ENCODE data around the gene EIF2S2.

EIF2S2 gene

GRCh38 chr20:34115232-34115631 is 3.2 kb upstream of the EIF2S2 start:
- no peak for DNase-seq

DNA sequence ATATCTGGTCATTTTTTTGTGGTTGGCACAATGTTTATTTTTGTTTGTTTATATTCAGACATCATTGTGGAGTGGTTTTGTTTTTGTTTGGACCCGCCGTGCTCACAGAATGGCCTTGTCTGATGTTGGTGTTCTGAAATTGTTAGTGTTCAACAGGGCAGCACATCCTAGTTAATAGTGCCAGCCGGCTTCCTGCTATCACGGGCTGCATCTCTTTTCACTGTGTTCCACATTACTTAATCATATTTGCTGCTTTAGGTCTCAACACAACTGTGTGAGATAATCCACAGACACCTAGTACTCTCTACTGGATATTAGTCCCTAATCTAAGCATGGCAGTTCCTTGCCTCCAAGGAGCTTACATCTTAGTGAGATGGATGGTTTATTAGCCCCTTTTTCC is 2.8 kb upstream of the EIF2S2 start:
- DNase-seq, result no peak

GRCh38 chr20:34112600-34113101 is 608 bp upstream of the EIF2S2 start:
- peak; percentile 17 for DNase-seq

DNA sequence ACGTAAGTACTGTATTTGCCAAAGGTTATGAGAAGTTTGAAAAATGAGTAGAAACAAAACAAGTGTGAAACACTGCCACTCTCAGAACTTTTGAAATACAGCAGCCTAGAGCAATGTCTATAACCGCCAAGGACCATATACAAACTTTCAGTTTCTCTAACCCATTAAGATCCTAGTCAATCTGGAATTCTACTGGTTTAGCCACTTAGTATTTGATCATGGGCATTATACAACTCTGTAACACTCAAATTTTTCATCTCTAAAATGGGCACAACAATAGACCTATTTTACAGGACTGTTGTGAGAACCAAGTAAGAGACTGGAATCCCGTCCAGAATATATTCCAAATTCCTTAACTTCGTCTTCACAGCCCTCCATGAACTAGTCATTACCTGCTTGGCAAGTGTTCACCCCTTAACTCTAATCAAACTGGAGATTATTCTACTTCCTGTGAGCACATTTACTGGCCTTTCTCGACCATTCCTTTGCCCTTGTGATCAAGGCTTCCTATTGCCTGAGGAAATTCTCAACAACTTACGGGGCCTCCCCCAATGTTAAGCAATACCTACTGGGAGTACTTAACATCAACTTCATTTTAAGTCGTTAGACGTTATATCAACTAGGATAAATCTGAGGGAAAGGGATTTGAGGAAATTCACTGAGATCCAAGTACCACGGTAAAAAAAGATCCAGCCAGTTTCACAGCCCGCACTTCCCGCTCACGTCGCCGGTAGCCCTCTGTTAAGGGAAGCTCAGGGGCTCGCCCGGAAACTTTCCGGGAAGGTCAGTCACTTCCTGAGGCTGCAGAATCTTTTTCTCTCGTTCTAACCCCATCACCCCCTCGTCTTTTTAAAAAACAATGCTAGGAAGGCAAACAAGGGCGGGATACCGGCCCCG is 1.1 kb downstream of the EIF2S2 start:
- DNase-seq, result peak; percentile 40

DNA sequence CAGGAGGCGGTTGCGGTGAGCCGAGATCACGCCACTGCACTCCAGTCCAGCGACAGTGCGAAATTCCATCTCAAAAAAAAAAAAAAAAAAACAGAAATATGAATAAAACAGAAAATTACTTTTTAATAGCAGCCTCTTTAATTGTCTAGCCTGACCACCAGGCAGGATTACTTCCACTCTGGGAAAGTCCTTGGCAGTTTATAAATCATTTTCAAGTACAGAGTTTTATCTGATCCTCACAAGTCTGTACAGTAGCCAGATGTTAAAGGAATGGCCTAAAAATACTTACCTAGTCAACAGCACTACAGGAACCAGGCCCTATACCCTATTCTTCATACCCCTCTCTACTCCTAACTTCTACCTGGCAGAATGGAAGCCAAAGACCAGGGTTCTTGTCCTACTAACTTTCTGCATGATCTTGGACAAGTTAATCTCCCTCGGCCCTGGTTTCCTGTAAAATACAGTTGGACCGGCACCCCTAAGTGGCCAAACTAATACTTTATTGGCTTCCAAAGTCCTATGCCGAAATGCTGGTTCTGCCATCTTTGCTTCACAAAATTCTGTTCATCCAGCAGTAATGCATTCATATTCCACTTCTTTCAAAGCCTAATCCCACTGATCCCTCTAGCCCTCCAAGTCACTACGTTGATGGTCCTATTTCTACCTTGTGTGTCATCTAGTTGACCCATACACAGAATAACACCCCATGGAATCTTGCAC is 1.9 kb downstream of the EIF2S2 start:
- DNase-seq, result no peak

DNA sequence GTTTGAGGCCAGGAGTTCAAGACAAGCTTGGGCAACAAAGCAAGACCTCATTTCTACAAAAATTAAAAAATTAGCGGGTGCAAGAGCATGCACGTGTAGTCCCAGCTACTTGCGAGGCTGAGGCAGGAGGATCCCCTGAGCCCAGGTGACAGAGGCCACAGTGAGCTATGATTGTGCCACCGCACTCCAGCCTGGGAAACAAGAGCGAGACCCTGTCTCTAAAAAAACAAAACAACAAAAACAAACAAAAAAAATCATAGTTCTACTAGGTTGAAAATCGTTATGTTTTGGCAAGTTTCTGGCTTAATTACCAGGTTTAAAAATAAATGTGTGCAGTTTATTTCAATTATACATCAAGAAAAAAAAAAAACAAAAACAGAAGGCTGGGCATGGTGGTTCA is 2.6 kb downstream of the EIF2S2 start:
- DNase-seq, result no peak

DNA sequence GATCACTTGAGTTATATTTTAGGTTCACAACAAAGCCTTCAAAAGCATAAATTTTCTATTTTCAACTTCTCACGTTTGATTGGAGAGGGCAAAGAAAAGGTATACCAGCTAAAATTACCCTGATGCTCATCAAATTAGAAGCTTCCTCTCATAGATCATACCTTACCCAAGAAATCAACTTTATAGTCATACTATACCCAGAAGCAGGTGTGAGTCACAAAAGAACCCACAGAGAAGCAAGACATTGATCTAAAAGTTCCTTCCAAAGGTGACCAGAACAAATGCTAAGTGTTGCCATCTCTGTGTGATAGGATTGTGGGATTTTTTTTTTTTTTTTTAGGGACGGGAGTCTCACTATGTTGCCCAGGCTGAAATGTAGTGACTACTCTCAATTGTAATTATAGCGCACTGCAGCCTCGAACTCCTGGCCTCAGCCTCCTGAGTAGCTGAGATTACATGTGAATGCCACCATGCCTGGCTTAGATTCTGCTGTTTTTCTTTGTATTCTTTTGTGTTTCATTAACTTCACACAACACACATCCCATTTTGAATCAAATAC is 3.3 kb downstream of the EIF2S2 start:
- DNase-seq, result no peak

DNA sequence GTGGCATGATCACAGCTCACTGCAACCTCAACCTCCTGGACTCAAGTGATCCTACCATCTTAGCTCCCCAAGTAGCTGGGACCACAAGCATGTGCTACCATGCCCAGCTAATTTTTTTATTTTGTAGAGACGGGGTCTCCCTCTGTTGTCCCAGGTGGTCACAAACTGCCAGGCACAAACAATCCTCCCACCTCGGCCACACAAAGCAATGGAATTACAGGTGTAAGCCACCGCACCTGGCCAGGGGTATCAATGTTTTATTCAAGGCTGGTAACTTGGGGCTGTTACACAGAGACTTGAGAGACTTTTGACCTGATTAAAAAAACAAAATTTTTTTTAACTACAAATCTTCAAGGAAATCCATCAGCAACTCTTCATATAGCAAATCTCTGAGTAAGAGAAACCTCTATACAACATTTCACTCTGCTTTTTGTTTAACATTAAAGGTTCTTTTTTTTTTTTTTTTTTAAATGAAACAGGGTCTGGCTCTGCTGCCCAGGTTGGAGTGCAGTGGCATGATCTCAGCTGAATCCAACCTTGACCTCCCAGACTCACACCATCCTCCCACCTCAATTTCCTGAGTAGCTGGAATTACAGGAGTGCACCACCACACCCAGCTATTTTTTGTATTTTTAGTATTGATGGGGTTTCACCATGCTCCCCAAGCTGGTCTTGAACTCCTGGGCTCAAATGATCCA is 5.9 kb downstream of the EIF2S2 start:
- no peak for DNase-seq

GRCh38 chr20:34104059-34104458 is 8.0 kb downstream of the EIF2S2 start:
- DNase-seq, result no peak

DNA sequence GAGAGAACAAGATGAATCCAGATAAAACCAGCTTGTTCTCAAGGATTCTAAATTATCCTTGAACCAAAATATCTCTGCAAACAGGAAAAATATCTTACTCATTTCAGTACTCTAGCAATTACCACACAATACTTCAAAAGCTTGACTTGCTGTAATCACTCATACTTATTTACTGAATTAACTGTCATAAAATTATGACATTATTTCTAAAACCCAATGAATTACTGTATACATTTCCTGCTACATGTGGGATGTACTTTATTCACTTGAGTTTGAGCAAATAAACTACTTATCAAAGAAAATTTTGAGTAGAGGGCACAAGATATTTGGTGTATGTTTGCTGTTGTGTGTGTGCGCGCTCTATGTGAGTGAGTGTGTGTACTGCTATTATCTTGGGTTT is 9.7 kb downstream of the EIF2S2 start:
- no peak for DNase-seq

GRCh38 chr20:34100576-34100975 is 11.5 kb downstream of the EIF2S2 start:
- DNase-seq, result no peak

DNA sequence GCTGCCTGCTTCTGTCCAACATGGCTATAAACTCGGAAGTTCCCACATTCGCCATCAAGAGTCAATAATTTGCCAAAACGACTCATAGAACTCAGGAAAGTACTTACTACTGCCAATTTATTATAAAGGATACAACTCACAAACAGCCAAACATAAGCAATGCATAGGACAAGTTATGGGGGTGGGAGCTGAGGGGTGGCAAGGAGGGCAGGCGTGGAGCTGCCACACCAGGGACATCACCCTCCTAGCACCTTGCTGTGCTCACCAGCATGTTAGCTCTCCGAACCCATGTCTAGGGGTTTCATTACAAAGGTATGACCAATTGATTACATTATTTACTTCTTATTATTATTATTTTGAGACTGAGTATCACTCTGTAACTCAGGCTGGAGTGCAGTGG is 12.4 kb downstream of the EIF2S2 start:
- DNase-seq, result no peak

DNA sequence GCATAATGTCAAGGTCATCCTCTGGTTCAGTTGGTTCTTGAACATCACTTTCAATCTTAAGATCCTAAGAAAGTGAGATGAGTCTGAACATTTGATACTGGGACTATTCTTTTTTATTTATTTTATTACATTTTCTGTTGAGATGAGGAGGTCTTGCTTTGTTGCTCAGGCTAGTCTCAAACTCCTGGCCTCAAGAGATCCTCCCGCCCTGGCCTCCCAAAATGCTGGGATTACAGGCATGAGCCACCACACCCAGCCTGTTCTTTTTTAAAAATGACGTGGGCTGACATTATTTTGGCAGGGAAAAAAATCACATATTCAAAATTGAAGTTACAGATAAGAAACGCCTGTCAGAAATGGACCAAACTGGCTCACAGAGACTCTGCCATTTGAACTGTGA is 13.5 kb downstream of the EIF2S2 start:
- no peak for DNase-seq

DNA sequence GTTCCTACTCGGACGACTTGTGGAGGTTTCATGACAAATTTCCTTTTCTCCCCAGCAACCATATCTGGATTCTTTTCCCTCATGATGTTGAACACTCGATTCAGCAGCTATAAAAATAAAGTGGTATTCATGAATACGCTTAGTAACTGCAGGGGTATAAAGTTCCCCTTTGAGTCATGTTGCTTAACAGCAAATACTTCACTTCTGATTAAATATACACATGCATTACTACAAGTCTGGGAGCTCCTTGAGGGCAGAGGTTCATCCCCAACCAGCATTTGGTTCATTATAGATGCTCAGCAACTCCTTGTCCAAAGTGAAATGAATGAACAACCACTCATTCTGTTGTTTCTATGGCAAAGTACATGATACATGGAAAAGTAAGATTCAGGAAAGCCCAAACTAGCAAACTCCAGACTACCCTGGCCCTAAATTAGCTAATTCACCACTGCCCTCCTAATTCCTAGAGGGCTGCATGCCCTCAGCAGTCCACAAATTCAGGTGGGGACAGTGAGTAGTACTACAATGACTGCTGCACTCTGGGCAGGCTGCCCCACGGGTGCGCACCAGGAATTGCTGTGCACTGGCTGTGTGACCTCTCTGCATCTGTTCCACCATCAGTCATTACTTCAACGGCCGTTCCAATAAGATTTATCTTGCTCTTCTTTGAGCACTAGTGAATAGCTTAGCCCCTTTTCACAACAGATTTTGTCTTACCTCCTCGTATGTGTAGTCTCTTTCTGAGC is 15.2 kb downstream of the EIF2S2 start:
- no peak for DNase-seq

- no peak for DNase-seq
Measured at GRCh38 chr20:34095825-34096224, 16.2 kb downstream of the EIF2S2 start.

DNA sequence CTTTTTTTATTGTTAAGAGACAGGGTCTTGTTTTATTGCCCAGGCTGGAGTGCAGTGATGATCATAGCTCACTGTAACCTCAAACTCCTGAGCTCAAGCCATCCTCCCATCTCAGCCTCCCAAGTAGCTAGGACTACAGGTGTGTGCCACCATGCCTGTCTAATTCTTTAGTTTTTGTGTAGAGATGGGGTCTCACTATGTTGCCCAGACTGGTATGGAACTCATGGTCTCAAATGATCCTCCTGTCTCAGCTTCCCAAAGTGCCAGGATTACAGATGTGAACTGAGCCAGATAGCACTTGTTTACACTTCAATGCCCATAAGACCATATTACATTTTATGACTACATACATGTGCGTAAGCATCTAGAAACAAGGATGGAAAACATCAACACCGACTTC is 18.1 kb downstream of the EIF2S2 start:
- DNase-seq, result no peak

GRCh38 chr20:34091637-34092200 is 20.3 kb downstream of the EIF2S2 start:
- no peak for DNase-seq

GRCh38 chr20:34090645-34091044 is 21.4 kb downstream of the EIF2S2 start:
- DNase-seq, result no peak

DNA sequence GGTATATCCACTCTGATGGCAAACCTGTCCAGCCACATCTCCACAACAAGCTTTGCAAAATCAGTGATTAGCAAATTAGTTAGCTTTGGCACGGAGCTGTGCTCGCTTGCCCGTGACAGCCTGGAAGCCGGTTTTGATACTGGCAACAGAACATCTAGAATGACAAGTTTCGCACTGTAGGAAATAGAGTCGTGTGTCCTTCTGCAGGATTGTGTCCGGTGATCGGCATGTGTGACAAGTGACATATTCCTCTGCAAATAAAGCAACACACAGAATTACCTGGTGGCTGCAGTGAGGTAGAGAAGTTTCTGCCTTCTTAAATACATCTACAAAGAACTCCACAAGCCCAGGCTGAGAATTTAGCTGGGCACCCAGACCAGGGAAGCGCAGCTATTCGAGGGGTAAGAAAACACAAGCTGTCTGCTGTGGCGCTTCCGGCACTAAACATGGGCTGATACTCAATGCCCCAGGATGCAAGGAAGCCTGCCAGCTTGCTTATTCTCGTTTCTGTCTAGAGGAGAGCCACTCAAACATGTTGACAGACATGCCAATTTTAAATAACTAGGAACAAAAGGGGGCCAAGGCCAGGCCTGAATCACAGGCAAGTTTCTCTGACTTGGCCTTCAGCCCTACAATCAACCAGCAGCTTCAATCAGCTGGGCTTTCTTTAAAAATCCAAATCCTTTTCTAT is 22.2 kb downstream of the EIF2S2 start:
- no peak for DNase-seq

DNA sequence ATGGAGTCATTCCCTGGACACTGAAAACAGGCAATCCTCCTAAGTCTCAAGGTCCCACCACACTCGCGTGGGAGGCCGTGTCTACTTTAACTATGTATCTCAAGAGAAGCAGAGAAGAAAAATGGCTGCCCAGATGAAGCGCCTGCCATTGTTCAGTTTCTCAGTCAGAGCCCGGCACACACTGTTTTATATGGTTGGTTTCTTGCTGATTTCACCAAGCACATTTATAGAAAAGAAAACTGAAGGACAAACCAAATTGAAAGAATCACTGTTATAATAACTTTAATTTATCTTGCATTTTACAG is 22.9 kb downstream of the EIF2S2 start:
- no peak for DNase-seq

DNA sequence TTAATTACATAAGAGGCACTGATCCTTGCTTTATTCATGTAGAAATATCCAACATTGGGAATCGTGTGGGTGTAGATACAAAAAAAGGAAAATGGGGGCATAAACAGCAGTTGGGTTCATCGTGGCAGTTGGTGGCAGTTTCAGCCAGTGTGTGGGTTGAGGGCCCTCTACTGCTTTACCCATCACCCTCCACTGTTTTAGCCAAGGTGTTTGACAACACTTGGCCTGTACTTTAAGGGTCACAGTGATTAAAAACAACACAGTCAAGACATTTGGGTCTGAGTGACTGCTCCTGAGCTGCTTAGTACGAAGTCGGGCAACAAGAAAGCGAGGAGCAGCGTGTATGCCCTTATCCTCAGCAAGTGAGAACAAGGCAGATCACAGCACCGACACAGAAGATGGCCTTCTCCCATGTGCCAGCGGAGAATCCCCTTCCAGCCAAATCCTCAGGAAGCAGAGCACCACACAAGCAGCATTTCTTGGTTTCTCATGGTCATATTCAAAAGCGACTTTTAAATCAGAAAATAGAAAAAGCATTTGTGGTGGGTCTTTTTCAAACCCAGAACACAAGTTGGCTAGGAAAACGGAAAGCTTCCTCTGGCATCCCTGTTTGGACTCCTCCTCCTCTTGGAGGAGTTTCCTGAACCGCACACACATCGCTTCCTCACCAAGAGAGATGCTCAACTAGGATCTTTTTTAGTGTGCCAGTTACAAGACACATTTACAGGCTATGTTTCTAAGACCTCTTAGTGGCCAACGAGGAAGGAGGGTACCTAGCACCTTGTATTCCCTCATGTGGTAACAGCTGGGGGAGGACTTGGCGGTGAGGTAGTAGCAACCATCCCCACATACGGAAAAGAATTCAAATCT is 23.5 kb downstream of the EIF2S2 start:
- DNase-seq, result no peak

Measured in fibroblast of upper back skin (primary cell).